CD14-positive monocyte (primary cell): ENCODE results near the gene NLGN1. TPM values are rescaled to one million over a fixed set of nuclear protein-coding genes. Genes with fewer than 3 reads are reported as not detected.

ENCODE experiments used
- DNase-seq, 3 donors: peaks; one replicate each; pipeline ENCODE4 v3.0.0-alpha.2; 2011 to 2022
- H2AFZ ChIP-seq: 2 replicates; pipeline ENCODE4 v1.6.0; 2012; ENCODE audit warnings: mild to moderate bottlenecking, low read depth, low read length, inconsistent platforms; ENCODE audit not compliant: insufficient read depth, poor library complexity, severe bottlenecking
- H3K27ac ChIP-seq, 2 donors: 1 replicate in 1 of 2; 2 replicates in 1 of 2; pipeline ENCODE4 v1.5.1; 2012 to 2013; ENCODE audit warnings: low read length in 2 of 2, control low read depth in 1 of 2, inconsistent platforms in 1 of 2, low read depth in 1 of 2, mild to moderate bottlenecking in 1 of 2
- H3K27me3 ChIP-seq, 2 donors: one replicate each; pipeline versions ENCODE4 v1.6.0 to v1.6.1; 2011 to 2013; ENCODE audit warnings: low read length in 2 of 2; ENCODE audit not compliant: control insufficient read depth in 2 of 2, insufficient read depth in 2 of 2
- H3K36me3 ChIP-seq, 2 donors: replicated peaks in 1 of 2; 1 replicate in 1 of 2; 2 replicates in 1 of 2; pipeline versions ENCODE4 v1.5.1 to v1.6.1; 2012 to 2013; ENCODE audit warnings: low read length in 2 of 2, control low read depth in 1 of 2, inconsistent platforms in 1 of 2, mild to moderate bottlenecking in 1 of 2; ENCODE audit not compliant: insufficient read depth in 2 of 2, control insufficient read depth in 1 of 2
- H3K4me1 ChIP-seq, 2 donors: 1 replicate in 1 of 2; 2 replicates in 1 of 2; pipeline versions ENCODE4 v1.5.1 to v1.6.1; 2012 to 2013; ENCODE audit warnings: low read length in 2 of 2, control low read depth in 1 of 2, inconsistent platforms in 1 of 2, mild to moderate bottlenecking in 1 of 2, moderate library complexity in 1 of 2; ENCODE audit not compliant: insufficient read depth in 2 of 2, control insufficient read depth in 1 of 2
- H3K4me2 ChIP-seq: replicated peaks from 2 replicates; pipeline ENCODE3; 2012; ENCODE audit warnings: low read length, moderate library complexity, mild to moderate bottlenecking; ENCODE audit not compliant: poor library complexity, severe bottlenecking; ENCODE audit errors: extremely low read depth
- H3K4me3 ChIP-seq, 3 experiments: fragments of 200-600 bp in 1 of 3; sonication (generic) in 1 of 3; replicated peaks in 1 of 3; 1 replicate in 2 of 3; 2 replicates in 1 of 3; pipeline ENCODE4 v1.5.1; 2011 to 2013; ENCODE audit warnings: low read length in 3 of 3, mild to moderate bottlenecking in 3 of 3, control low read depth in 2 of 3, low read depth in 2 of 3, inconsistent platforms in 1 of 3, moderate library complexity in 1 of 3
- H3K79me2 ChIP-seq: 2 replicates; pipeline ENCODE4 v1.6.0; 2012; ENCODE audit warnings: mild to moderate bottlenecking, control low read depth, inconsistent platforms, low read length, moderate library complexity; ENCODE audit not compliant: insufficient read depth
- H3K9ac ChIP-seq: 2 replicates; pipeline ENCODE4 v1.6.0; 2017; ENCODE audit warnings: low read length, mild to moderate bottlenecking; ENCODE audit not compliant: insufficient read depth, poor library complexity, severe bottlenecking
- H3K9me3 ChIP-seq, 2 donors: replicated peaks in 1 of 2; 1 replicate in 1 of 2; 2 replicates in 1 of 2; pipeline versions ENCODE4 v1.5.1 to v1.6.1; 2012 to 2013; ENCODE audit warnings: low read length in 2 of 2, control low read depth in 1 of 2; ENCODE audit not compliant: control insufficient read depth in 1 of 2, insufficient read depth in 1 of 2
- H4K20me1 ChIP-seq: 2 replicates; pipeline ENCODE4 v1.6.0; 2012; ENCODE audit warnings: mild to moderate bottlenecking, low read length, control low read depth, moderate library complexity; ENCODE audit not compliant: insufficient read depth
- H3K27ac Mint-ChIP-seq, 7 donors: one replicate each; pipeline ENCODE4 v1.8.0; 2020; ENCODE audit warnings: mild to moderate bottlenecking in 7 of 7, mixed read lengths in 7 of 7, moderate library complexity in 6 of 7, inconsistent platforms in 2 of 7
- H3K27me3 Mint-ChIP-seq, 3 donors: one replicate each; pipeline ENCODE4 v1.8.0; 2021 to 2022; ENCODE audit warnings: low read depth in 3 of 3, mild to moderate bottlenecking in 3 of 3, mixed read lengths in 3 of 3, moderate library complexity in 3 of 3, inconsistent platforms in 1 of 3
- H3K36me3 Mint-ChIP-seq, 2 donors: one replicate each; pipeline ENCODE4 v1.8.0; 2020; ENCODE audit warnings: mixed read lengths in 2 of 2, inconsistent platforms in 1 of 2, mild to moderate bottlenecking in 1 of 2
- H3K4me1 Mint-ChIP-seq: one replicate; pipeline ENCODE4 v1.8.0; 2020; ENCODE audit warnings: mild to moderate bottlenecking, mixed read lengths
- H3K4me3 Mint-ChIP-seq, 2 donors: one replicate each; pipeline ENCODE4 v1.8.0; 2020; ENCODE audit warnings: mild to moderate bottlenecking in 2 of 2, mixed read lengths in 2 of 2, moderate library complexity in 1 of 2
- H3K9me3 Mint-ChIP-seq, 7 donors: one replicate each; pipeline ENCODE4 v1.8.0; 2020 to 2022; ENCODE audit warnings: mixed read lengths in 7 of 7, mild to moderate bottlenecking in 6 of 7, moderate library complexity in 6 of 7, inconsistent platforms in 2 of 7
- WGBS: methylation state at CpG from one replicate; pipeline ENCODE4 v1.1.5; 2013; ENCODE audit warnings: missing lambda C conversion rate; ENCODE audit not compliant: insufficient coverage; 5-methylcytosine and 5-hydroxymethylcytosine counted together
- intact Hi-C, 2 donors: fragments of 100-400 bp; cut with micrococcal nuclease; formaldehyde crosslinking; loops; one replicate each; pipeline versions ENCODE4 v1.15.0 to v1.15.1; 2023
- polyA plus RNA-seq, 3 donors: library from polyadenylated mRNA; depleted of rRNA in 1 of 3; unstranded in 2 of 3; stranded (reverse) in 1 of 3; fragments of 300-500 nt in 2 of 3; fragments of >200 nt in 1 of 3; fragmentation: Illumina TruSeq in 2 of 3; gene quantifications; 1 replicate in 2 of 3; 2 replicates in 1 of 3; pipeline ENCODE4 v1.2.3, GENCODE V29; 2012 to 2021
- TF ChIP-seq, protein P1 (sequence below): fragments of 200-600 bp; IDR thresholded peaks from one replicate; pipeline ENCODE4 v1.8.0; 2022; ENCODE audit warnings: antibody characterized with exemption, mild to moderate bottlenecking

NLGN1 gene
- polyA plus RNA-seq, 3 donors: not detected

DNA sequence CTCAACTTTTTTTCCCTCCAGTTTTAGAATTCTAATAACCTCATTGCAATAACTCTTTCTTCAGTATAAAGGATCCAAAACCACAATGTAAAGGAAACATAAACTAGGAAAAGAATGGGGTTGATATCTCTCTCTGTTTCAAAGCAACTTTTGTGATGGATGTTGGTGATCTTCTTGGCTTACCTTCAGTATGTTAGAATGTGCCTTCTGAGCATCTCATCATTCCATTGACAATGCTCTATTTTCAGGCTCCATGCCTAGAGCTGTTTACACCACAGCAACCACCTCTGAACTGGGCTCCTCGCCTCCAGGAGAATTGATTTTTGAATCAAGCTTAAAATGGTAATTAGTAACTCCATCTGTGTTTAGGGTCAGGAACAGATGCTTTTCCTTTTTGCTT, 6.6 kb downstream of the NLGN1 start:
- peaks cover 10 to 17% (median 13%) of the 10 kb centered on the region in 3 donors for H3K27me3 Mint-ChIP-seq
- no peaks in the 10 kb centered on the region for H4K20me1 ChIP-seq

DNA sequence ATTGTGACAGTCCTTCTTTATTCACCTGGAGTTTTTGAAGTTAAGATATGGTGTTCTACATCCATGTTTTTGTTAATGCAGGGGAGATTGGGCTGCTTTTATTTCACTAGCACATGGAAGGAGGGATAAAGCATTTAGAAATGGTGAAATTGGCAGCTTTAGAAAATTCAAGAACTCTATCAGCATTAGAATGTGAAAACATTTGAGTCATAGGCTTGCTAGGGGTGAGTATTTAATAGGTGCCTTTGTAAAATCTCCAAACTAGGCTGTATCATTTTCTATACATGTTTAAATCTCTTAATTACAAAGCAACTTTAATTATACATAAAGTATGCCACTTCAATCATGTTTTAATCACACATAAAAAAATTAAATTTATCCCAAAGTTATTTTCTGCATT, 12.9 kb downstream of the NLGN1 start:
- Histone ChIP-seq H4K20me1 (no peaks in the 10 kb centered on the region), H3K4me1 (peaks cover 0 to 6% of the 10 kb centered on the region in 2 donors), H3K4me3 (no peak overlapping the region), H3K36me3 (no peaks in the 10 kb centered on the region), H3K9me3 (no peaks in the 10 kb centered on the region), H3K4me2 (no peak overlapping the region), H2AFZ (no peak overlapping the region), H3K9ac (no peak overlapping the region), H3K79me2 (no peaks in the 10 kb centered on the region), H3K27me3 (no peaks in the 10 kb centered on the region), H3K27ac (no peak overlapping the region)
- Mint-ChIP-seq H3K4me3 (no peak overlapping the region), H3K27me3 (peaks cover 0 to 2% (median 2%) of the 10 kb centered on the region in 3 donors), H3K9me3 (no peaks in the 10 kb centered on the region), H3K27ac (no peak overlapping the region), H3K4me1 (peaks cover 8% of the 10 kb centered on the region), H3K36me3 (no peaks in the 10 kb centered on the region)
- no peak for DNase-seq
- intact Hi-C loops: no loop called here
- TF ChIP-seq, protein P1, sequence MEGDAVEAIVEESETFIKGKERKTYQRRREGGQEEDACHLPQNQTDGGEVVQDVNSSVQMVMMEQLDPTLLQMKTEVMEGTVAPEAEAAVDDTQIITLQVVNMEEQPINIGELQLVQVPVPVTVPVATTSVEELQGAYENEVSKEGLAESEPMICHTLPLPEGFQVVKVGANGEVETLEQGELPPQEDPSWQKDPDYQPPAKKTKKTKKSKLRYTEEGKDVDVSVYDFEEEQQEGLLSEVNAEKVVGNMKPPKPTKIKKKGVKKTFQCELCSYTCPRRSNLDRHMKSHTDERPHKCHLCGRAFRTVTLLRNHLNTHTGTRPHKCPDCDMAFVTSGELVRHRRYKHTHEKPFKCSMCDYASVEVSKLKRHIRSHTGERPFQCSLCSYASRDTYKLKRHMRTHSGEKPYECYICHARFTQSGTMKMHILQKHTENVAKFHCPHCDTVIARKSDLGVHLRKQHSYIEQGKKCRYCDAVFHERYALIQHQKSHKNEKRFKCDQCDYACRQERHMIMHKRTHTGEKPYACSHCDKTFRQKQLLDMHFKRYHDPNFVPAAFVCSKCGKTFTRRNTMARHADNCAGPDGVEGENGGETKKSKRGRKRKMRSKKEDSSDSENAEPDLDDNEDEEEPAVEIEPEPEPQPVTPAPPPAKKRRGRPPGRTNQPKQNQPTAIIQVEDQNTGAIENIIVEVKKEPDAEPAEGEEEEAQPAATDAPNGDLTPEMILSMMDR: no peak

More for the DNA sequence above, 6.6 kb downstream of the NLGN1 start:
- H2AFZ ChIP-seq: no peak overlapping the region
- H3K4me1 ChIP-seq: no peaks in the 10 kb centered on the region
- no peaks in the 10 kb centered on the region for H3K79me2 ChIP-seq
- no peak overlapping the region for H3K27ac Mint-ChIP-seq
- H3K36me3 Mint-ChIP-seq: no peaks in the 10 kb centered on the region
- H3K4me2 ChIP-seq: no peak overlapping the region
- TF ChIP-seq, protein P1: no peak
- H3K9me3 ChIP-seq: no peaks in the 10 kb centered on the region
- H3K4me3 ChIP-seq: no peak overlapping the region
- no peak for DNase-seq
- WGBS: no CpG with 5 or more reads among the region's 1 CpG
- intact Hi-C loops: no loop called here
- H3K9ac ChIP-seq: no peak overlapping the region
- H3K9me3 Mint-ChIP-seq: no peaks in the 10 kb centered on the region
- no peaks in the 10 kb centered on the region for H3K4me1 Mint-ChIP-seq
- H3K27ac ChIP-seq: no peak overlapping the region
- H3K36me3 ChIP-seq: no peaks in the 10 kb centered on the region
- no peak overlapping the region for H3K4me3 Mint-ChIP-seq
- H3K27me3 ChIP-seq: peaks cover 5 to 6% of the 10 kb centered on the region in 2 donors
